Stimulated activated naive B cell treated with anti-CD40 and anti-IgM and Interleukin-4, amounts not matched to agents 10 μg/mL and 1 μg/mL and 100 μg/mL, for 72 hours (primary cell): ENCODE results near the gene EIF2AK3.
A peak's percentile ranks its signal among the peaks of the same experiment; 100 is the strongest.
"Not testable (repeated sequence)": the region's sequence is repeated elsewhere in the genome, so short reads cannot be mapped to it uniquely, and the experiment has no call there.

ENCODE experiments used
- ATAC-seq, 2 donors: fragments of 150-1000 bp; cut with Tn5 transposase; replicated peaks; 2 replicates each; pipeline ENCODE4 v1.10.0; 2021; ENCODE audit warnings: moderate library complexity in 1 of 2
- DNase-seq: peaks from one replicate; pipeline ENCODE4 v3.0.0; 2021
- H3K27ac Mint-ChIP-seq: one replicate; pipeline ENCODE4 v1.8.0; 2022; ENCODE audit warnings: mild to moderate bottlenecking, mixed read lengths
- H3K27me3 Mint-ChIP-seq, 2 donors: one replicate each; pipeline ENCODE4 v1.8.0; 2022; ENCODE audit warnings: mixed read lengths in 2 of 2
- H3K36me3 Mint-ChIP-seq, 2 donors: one replicate each; pipeline ENCODE4 v1.8.0; 2022; ENCODE audit warnings: mixed read lengths in 2 of 2, mild to moderate bottlenecking in 1 of 2
- H3K4me1 Mint-ChIP-seq, 2 donors: one replicate each; pipeline ENCODE4 v1.8.0; 2022; ENCODE audit warnings: mixed read lengths in 2 of 2, mild to moderate bottlenecking in 1 of 2
- H3K4me3 Mint-ChIP-seq, 2 donors: one replicate each; pipeline ENCODE4 v1.8.0; 2022; ENCODE audit warnings: mild to moderate bottlenecking in 2 of 2, mixed read lengths in 2 of 2, moderate library complexity in 1 of 2
- H3K9me3 Mint-ChIP-seq, 2 donors: one replicate each; pipeline ENCODE4 v1.8.0; 2022; ENCODE audit warnings: mixed read lengths in 2 of 2, mild to moderate bottlenecking in 1 of 2

EIF2AK3 gene

GRCh38 chr2:88623831-88624465 is 3.3 kb downstream of the EIF2AK3 start:
- H3K4me3 Mint-ChIP-seq, H3K27ac Mint-ChIP-seq, DNase-seq, ATAC-seq, H3K27me3 Mint-ChIP-seq, H3K36me3 Mint-ChIP-seq, H3K9me3 Mint-ChIP-seq: not testable (repeated sequence)
- H3K4me1 Mint-ChIP-seq: peaks cover 16 to 24% of the 10 kb centered on the region in 2 donors

GRCh38 chr2:88622307-88622706 is 5.0 kb downstream of the EIF2AK3 start:
- Mint-ChIP-seq H3K36me3 (peaks cover 4 to 9% of the 10 kb centered on the region in 2 donors), H3K27ac (no peak overlapping the region), H3K4me1 (peaks cover 21 to 38% of the 10 kb centered on the region in 2 donors), H3K9me3 (no peaks in the 10 kb centered on the region), H3K4me3 (peak overlapping the region in 1 of 2 donors; percentile 6), H3K27me3 (no peaks in the 10 kb centered on the region)
- DNase-seq (no peak), ATAC-seq (no peak)

DNA sequence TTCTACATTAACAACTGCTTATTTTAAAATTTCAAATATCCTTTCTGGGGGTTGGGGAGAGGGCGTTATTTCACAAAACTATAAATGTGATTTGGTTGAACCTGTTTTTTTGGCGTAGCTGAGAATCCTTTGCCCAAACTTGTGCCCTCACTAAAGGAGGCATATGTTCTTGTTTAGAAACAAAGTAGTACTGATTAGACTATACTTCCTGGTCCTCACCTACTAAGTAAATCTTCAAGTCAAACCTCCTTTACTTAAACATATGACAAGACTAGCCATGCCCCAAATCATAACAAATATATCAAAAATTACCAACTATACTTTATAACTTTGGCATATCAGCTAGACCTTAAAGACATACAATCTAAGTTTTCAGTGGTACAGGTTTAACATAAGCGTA is 5.8 kb downstream of the EIF2AK3 start:
- Mint-ChIP-seq H3K9me3 (no peaks in the 10 kb centered on the region), H3K27me3 (no peaks in the 10 kb centered on the region), H3K4me3 (no peak overlapping the region), H3K27ac (no peak overlapping the region), H3K4me1 (peaks cover 26 to 43% of the 10 kb centered on the region in 2 donors), H3K36me3 (peaks cover 4 to 7% of the 10 kb centered on the region in 2 donors)
- DNase-seq (no peak), ATAC-seq (no peak)

- Mint-ChIP-seq H3K36me3 (peaks cover 4 to 7% of the 10 kb centered on the region in 2 donors), H3K27ac (peak overlapping the region; percentile 72), H3K4me1 (peaks cover 26 to 39% of the 10 kb centered on the region in 2 donors), H3K9me3 (no peaks in the 10 kb centered on the region), H3K4me3 (peak overlapping the region in 1 of 2 donors; percentile 41), H3K27me3 (no peaks in the 10 kb centered on the region)
- no peak for ATAC-seq
- DNase-seq: no peak
These were observed 7.2 kb downstream of the EIF2AK3 start for GRCh38 chr2:88620015-88620414.

DNA sequence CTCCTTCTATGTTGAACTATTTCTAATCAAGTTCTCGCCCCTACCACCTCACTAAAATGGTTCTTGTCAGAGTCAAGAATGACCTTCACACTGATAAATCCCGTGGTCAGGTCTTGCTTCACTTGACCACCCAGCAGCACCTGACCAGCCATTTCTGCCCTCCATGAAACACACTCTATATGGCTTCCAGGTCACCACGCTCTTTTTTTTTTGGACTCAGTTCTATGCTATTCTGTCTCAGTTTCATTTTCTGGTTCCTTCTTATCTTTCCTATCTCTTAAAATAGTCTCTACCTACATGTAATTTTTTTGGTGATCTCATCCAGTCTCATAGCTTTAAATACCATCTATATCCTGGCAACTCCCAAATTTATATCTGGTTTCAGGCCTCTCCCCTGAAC is 11.4 kb downstream of the EIF2AK3 start:
- no peak overlapping the region for H3K27ac Mint-ChIP-seq
- H3K36me3 Mint-ChIP-seq: peaks cover 4 to 9% of the 10 kb centered on the region in 2 donors
- ATAC-seq (peak; percentile 79 to 81), DNase-seq (no peak)
- H3K9me3 Mint-ChIP-seq: no peaks in the 10 kb centered on the region
- H3K4me3 Mint-ChIP-seq: no peak overlapping the region
- H3K4me1 Mint-ChIP-seq: peaks cover 23 to 39% of the 10 kb centered on the region in 2 donors
- H3K27me3 Mint-ChIP-seq: no peaks in the 10 kb centered on the region

GRCh38 chr2:88614497-88615157 is 12.6 kb downstream of the EIF2AK3 start:
- H3K9me3 Mint-ChIP-seq: no peaks in the 10 kb centered on the region
- peak; percentile 82 to 88 for ATAC-seq

GRCh38 chr2:88613921-88614320 is 13.3 kb downstream of the EIF2AK3 start:
- Mint-ChIP-seq H3K4me3 (no peak overlapping the region), H3K9me3 (no peaks in the 10 kb centered on the region), H3K27ac (no peak overlapping the region), H3K4me1 (peaks cover 13 to 20% of the 10 kb centered on the region in 2 donors), H3K36me3 (peaks cover 3 to 5% of the 10 kb centered on the region in 2 donors), H3K27me3 (no peaks in the 10 kb centered on the region)
- ATAC-seq: no peak
- no peak for DNase-seq

More at GRCh38 chr2:88614497-88615157, 12.6 kb downstream of the EIF2AK3 start:
- Mint-ChIP-seq H3K4me1 (peaks cover 16 to 27% of the 10 kb centered on the region in 2 donors), H3K36me3 (peaks cover 3 to 5% of the 10 kb centered on the region in 2 donors), H3K27me3 (no peaks in the 10 kb centered on the region), H3K27ac (no peak overlapping the region), H3K4me3 (no peak overlapping the region)
- DNase-seq: peak; percentile 30

DNA sequence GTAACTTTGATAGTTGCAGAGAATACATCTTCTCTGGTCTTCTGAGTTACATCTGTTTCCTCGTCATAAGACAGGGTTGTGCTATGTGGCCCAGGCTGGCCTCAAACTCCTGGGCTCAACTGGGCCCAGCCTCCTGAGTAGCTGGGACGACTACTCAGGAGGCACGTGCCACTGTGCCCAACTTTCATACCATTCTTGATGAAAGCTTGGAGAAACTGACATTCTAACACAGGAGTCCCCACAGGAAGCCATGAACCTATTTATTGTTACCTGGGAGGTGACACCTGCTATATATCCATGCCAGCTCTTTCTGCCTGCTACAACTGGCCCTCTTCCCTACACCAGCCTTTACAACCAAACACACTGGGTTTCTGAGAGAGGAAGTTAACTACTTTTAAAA is 19.1 kb downstream of the EIF2AK3 start:
- DNase-seq (no peak), ATAC-seq (no peak)
- H3K4me1 Mint-ChIP-seq: peaks cover 21 to 38% of the 10 kb centered on the region in 2 donors
- H3K36me3 Mint-ChIP-seq: peaks cover 15 to 18% of the 10 kb centered on the region in 2 donors
- peaks cover 0 to 5% of the 10 kb centered on the region in 2 donors for H3K9me3 Mint-ChIP-seq
- peak overlapping the region; percentile 89 for H3K27ac Mint-ChIP-seq
- no peak overlapping the region for H3K4me3 Mint-ChIP-seq
- H3K27me3 Mint-ChIP-seq: no peaks in the 10 kb centered on the region

- no peak for DNase-seq
- peaks cover 15 to 24% of the 10 kb centered on the region in 2 donors for H3K36me3 Mint-ChIP-seq
- H3K27ac Mint-ChIP-seq: peak overlapping the region; percentile 89
- H3K9me3 Mint-ChIP-seq: peaks cover 1 to 5% of the 10 kb centered on the region in 2 donors
- H3K27me3 Mint-ChIP-seq: no peaks in the 10 kb centered on the region
- peaks cover 26 to 44% of the 10 kb centered on the region in 2 donors for H3K4me1 Mint-ChIP-seq
- H3K4me3 Mint-ChIP-seq: peak overlapping the region in 1 of 2 donors; percentile 17
- ATAC-seq: no peak
These were observed 19.8 kb downstream of the EIF2AK3 start for GRCh38 chr2:88607416-88607815.

GRCh38 chr2:88606371-88607030 is 20.8 kb downstream of the EIF2AK3 start:
- Mint-ChIP-seq H3K36me3 (peaks cover 18 to 28% of the 10 kb centered on the region in 2 donors), H3K27ac (peak overlapping the region; percentile 97), H3K4me3 (peak overlapping the region; percentile 71 to 78), H3K9me3 (peaks cover 1 to 5% of the 10 kb centered on the region in 2 donors), H3K27me3 (no peaks in the 10 kb centered on the region), H3K4me1 (peaks cover 29 to 49% of the 10 kb centered on the region in 2 donors)
- DNase-seq (peak; percentile 35), ATAC-seq (peak; percentile 90 to 95)

DNA sequence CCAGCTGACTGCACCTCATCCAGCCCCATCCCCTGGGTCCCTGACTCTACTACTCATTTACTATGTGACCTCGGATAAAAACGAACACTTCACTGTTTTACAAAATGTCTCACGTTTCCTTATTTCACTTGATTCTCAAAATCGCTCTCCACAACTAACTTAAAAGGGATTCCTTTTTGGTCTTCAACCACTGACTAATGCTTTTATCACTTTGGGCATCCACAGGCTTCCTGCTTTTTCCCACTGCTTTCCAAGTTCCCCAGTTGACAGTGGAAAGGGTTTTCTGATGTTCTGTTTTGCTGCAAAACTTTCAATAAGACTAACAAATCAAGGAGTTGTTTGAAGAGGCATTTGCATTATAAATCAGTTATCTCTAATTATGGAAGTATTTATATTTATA is 24.1 kb downstream of the EIF2AK3 start:
- peaks cover 1 to 5% of the 10 kb centered on the region in 2 donors for H3K9me3 Mint-ChIP-seq
- H3K36me3 Mint-ChIP-seq: peaks cover 17 to 32% of the 10 kb centered on the region in 2 donors
- DNase-seq (no peak), ATAC-seq (no peak)
- peak overlapping the region; percentile 62 for H3K27ac Mint-ChIP-seq
- H3K4me1 Mint-ChIP-seq: peaks cover 40 to 71% of the 10 kb centered on the region in 2 donors
- H3K4me3 Mint-ChIP-seq: peak overlapping the region in 1 of 2 donors; percentile 18
- no peaks in the 10 kb centered on the region for H3K27me3 Mint-ChIP-seq

- H3K4me3 Mint-ChIP-seq: no peak overlapping the region
- ATAC-seq (no peak), DNase-seq (no peak)
- H3K27me3 Mint-ChIP-seq: no peaks in the 10 kb centered on the region
- H3K36me3 Mint-ChIP-seq: peaks cover 15 to 36% of the 10 kb centered on the region in 2 donors
- H3K4me1 Mint-ChIP-seq: peaks cover 41 to 71% of the 10 kb centered on the region in 2 donors
- peak overlapping the region; percentile 88 for H3K27ac Mint-ChIP-seq
- peaks cover 1 to 5% of the 10 kb centered on the region in 2 donors for H3K9me3 Mint-ChIP-seq
These were observed 25.2 kb downstream of the EIF2AK3 start for GRCh38 chr2:88602022-88602421.

DNA sequence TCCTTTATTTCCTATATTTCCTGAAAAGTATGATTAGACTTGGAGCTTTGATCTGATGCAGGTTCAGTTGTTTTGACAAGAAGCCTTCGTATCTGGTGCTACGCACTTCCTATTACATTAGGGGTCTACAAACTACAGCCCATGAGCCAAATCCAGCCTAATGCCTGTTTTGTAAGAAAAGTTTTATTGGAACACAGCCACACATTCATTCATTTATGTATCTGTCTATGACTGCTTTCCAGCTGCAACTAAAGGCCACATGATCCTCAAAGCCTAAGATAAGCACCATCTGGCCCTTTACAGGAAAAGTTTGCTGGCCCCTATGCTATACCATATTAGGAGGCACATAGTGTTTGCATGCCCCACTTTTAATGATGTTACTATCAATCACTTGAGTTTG is 26.0 kb downstream of the EIF2AK3 start:
- ATAC-seq: no peak
- Mint-ChIP-seq H3K27me3 (no peaks in the 10 kb centered on the region), H3K36me3 (peaks cover 19 to 42% of the 10 kb centered on the region in 2 donors), H3K27ac (peak overlapping the region; percentile 88), H3K9me3 (peaks cover 1 to 5% of the 10 kb centered on the region in 2 donors), H3K4me1 (peaks cover 41 to 71% of the 10 kb centered on the region in 2 donors), H3K4me3 (peak overlapping the region in 1 of 2 donors; percentile 30)
- DNase-seq: no peak

DNA sequence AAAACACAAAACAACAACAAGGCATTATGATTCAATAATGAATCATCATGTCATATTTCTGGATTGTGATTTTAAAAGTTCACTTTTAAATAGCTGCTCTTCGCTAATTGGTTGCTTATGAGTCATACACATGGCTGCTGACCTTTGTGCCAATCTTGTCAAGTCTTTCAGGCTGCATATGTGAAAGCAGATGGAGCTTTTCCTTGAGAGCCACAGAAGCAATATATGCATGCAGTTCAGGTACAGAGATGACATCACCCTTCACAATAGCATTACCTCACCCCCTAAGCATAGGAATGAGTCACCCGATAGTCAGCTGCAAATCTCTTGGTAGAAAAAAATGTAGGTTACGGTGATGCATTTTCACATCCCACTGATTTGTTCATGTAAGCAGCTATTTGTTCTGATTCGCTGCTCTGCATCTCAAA is 27.2 kb downstream of the EIF2AK3 start:
- Mint-ChIP-seq H3K4me3 (peak overlapping the region; percentile 56 to 67), H3K27ac (peak overlapping the region; percentile 93), H3K27me3 (no peaks in the 10 kb centered on the region), H3K4me1 (peaks cover 43 to 79% of the 10 kb centered on the region in 2 donors), H3K9me3 (peaks cover 1 to 5% of the 10 kb centered on the region in 2 donors), H3K36me3 (peaks cover 19 to 48% of the 10 kb centered on the region in 2 donors)
- peak; percentile 82 for DNase-seq
- peak; percentile 100 for ATAC-seq
